K562 (cell line): ENCODE results near the gene KCTD13. TPM values are rescaled to one million over a fixed set of nuclear protein-coding genes. Genes with fewer than 3 reads are reported as not detected.

ENCODE experiments used
- CCAR2 ChIP-seq: fragments of 200-400 bp; formaldehyde crosslinking; IDR thresholded peaks from 2 replicates; pipeline ENCODE4 v1.6.1; 2017; ENCODE audit warnings: mild to moderate bottlenecking, low read depth, low read length
- CREBBP ChIP-seq: IDR thresholded peaks from one replicate; pipeline ENCODE4 v1.6.1; 2012; ENCODE audit warnings: low read depth, mild to moderate bottlenecking, control low read depth, inconsistent platforms, low read length
- EP400 ChIP-seq: fragments of 450-650 bp; IDR thresholded peaks from 2 replicates; pipeline ENCODE4 v1.6.1; 2017; ENCODE audit warnings: antibody characterized with exemption, mild to moderate bottlenecking, moderate library complexity
- HIVEP1 ChIP-seq: fragments of 250-450 bp; sonication (Bioruptor Pico); IDR thresholded peaks from 2 replicates; pipeline ENCODE4 v1.4.0; 2020; ENCODE audit warnings: mild to moderate bottlenecking
- MEIS2 ChIP-seq: fragments of 450-650 bp; IDR thresholded peaks from 2 replicates; pipeline ENCODE4 v1.6.1; 2014; ENCODE audit warnings: mild to moderate bottlenecking; ENCODE audit not compliant: partially characterized antibody
- PCBP2 ChIP-seq: fragments of 200-400 bp; formaldehyde crosslinking; IDR thresholded peaks from 2 replicates; pipeline ENCODE4 v1.6.1; 2018; ENCODE audit warnings: low read length, low read depth, mild to moderate bottlenecking, moderate library complexity; ENCODE audit not compliant: poor library complexity, severe bottlenecking
- POLR2G ChIP-seq: fragments of 200-400 bp; formaldehyde crosslinking; IDR thresholded peaks from 2 replicates; pipeline ENCODE4 v1.6.1; 2017; ENCODE audit warnings: low read depth, mild to moderate bottlenecking, antibody characterized with exemption, low read length, moderate library complexity
- RBM15 ChIP-seq: fragments of 200-400 bp; formaldehyde crosslinking; IDR thresholded peaks from 2 replicates; pipeline ENCODE4 v1.6.1; 2018; ENCODE audit warnings: mild to moderate bottlenecking, low read length, moderate library complexity; ENCODE audit not compliant: insufficient read depth
- RBM17 ChIP-seq: fragments of 200-400 bp; formaldehyde crosslinking; IDR thresholded peaks from 2 replicates; pipeline ENCODE4 v1.6.1; 2017; ENCODE audit warnings: low read depth, mild to moderate bottlenecking, low read length, borderline replicate concordance
- RHOXF2B ChIP-seq: fragments of 250-450 bp; sonication (Bioruptor Pico); conservative IDR thresholded peaks from 2 replicates; pipeline ENCODE4 v1.5.1; 2021
- SETDB1 ChIP-seq: IDR thresholded peaks from one replicate; pipeline ENCODE4 v1.6.1; 2012; ENCODE audit warnings: low read length, control low read depth, inconsistent platforms
- SMAD2 ChIP-seq: fragments of 150-350 bp; IDR thresholded peaks from 2 replicates; pipeline ENCODE4 v1.6.1; 2014; ENCODE audit warnings: low read depth, mild to moderate bottlenecking, low read length
- SMARCB1 ChIP-seq: IDR thresholded peaks from 2 replicates; pipeline ENCODE4 v1.6.1; 2011; ENCODE audit warnings: improper control_type of control experiment, low read depth; ENCODE audit not compliant: insufficient read length
- SP2 ChIP-seq: IDR thresholded peaks from 2 replicates; pipeline ENCODE4 v1.6.1; 2011; ENCODE audit warnings: mild to moderate bottlenecking, low read depth, low read length, moderate library complexity; ENCODE audit not compliant: poor library complexity, severe bottlenecking; ENCODE audit errors: extremely low read depth
- TEAD4 ChIP-seq, 2 experiments: sonication (generic) in 1 of 2; formaldehyde crosslinking in 1 of 2; IDR thresholded peaks; 2 replicates each; pipeline versions ENCODE4 v1.6.1 to v1.8.0; 2012 to 2022; ENCODE audit warnings: borderline replicate concordance in 1 of 2, inconsistent platforms in 1 of 2, low read length in 1 of 2, mild to moderate bottlenecking in 1 of 2, missing genetic modification reagents in 1 of 2
- ZNF212 ChIP-seq: fragments of 450-650 bp; formaldehyde crosslinking; IDR thresholded peaks from 2 replicates; pipeline ENCODE4 v1.4.0; 2020; ENCODE audit warnings: mild to moderate bottlenecking
- ZNF217 ChIP-seq: sonication (generic); formaldehyde crosslinking; IDR thresholded peaks from 2 replicates; pipeline ENCODE4 v1.8.0; 2022; ENCODE audit warnings: mild to moderate bottlenecking, missing genetic modification reagents
- ZNF518B ChIP-seq: fragments of 250-450 bp; sonication (Bioruptor Pico); IDR thresholded peaks from 2 replicates; pipeline ENCODE4 v1.5.0; 2021; ENCODE audit warnings: mild to moderate bottlenecking, moderate library complexity
- polyA plus RNA-seq, 8 experiments: library from polyadenylated mRNA; depleted of rRNA in 4 of 8; stranded (reverse) in 5 of 8; unstranded in 3 of 8; fragments of >200 nt; fragmentation: Nextera tagmentation in 2 of 8; fragmentation: Illumina TruSeq in 1 of 8; extraction: Ambion mirVana in 2 of 8; extraction: Trizol in 1 of 8; gene quantifications; 2 replicates each; pipeline versions ENCODE4 v1.2.1 to v1.2.3, GENCODE V29; 2011 to 2014; ENCODE audit warnings: inconsistent platforms in 1 of 8, missing spikeins in 1 of 8
- total RNA-seq, 7 experiments: library from RNA; depleted of rRNA in 6 of 7; stranded (reverse); fragments of >200 nt in 6 of 7; fragmentation: Illumina TruSeq in 2 of 7; extraction: Trizol in 2 of 7; gene quantifications; 2 replicates each; pipeline versions ENCODE4 v1.2.1 to v1.2.3, GENCODE V29; 2011 to 2021; ENCODE audit warnings: low replicate concordance in 1 of 7
- TF ChIP-seq, protein P1 (sequence below): sonication (generic); formaldehyde crosslinking; IDR thresholded peaks from 2 replicates; pipeline ENCODE4 v1.8.0; 2022; ENCODE audit warnings: mild to moderate bottlenecking, missing genetic modification reagents, borderline replicate concordance

KCTD13 gene
- total and polyA plus RNA-seq, 9 of the 15 experiments (the other 6 are each of a cell fraction or from before 2014, with no cell fraction given): 1.0 to 20.6 (median 9.8) TPM

GRCh38 chr16:29862884-29863668 is 63.0 kb downstream of the KCTD13 start, which contains the start of gene CDIPT (continued):
- TF ChIP-seq, protein P1, sequence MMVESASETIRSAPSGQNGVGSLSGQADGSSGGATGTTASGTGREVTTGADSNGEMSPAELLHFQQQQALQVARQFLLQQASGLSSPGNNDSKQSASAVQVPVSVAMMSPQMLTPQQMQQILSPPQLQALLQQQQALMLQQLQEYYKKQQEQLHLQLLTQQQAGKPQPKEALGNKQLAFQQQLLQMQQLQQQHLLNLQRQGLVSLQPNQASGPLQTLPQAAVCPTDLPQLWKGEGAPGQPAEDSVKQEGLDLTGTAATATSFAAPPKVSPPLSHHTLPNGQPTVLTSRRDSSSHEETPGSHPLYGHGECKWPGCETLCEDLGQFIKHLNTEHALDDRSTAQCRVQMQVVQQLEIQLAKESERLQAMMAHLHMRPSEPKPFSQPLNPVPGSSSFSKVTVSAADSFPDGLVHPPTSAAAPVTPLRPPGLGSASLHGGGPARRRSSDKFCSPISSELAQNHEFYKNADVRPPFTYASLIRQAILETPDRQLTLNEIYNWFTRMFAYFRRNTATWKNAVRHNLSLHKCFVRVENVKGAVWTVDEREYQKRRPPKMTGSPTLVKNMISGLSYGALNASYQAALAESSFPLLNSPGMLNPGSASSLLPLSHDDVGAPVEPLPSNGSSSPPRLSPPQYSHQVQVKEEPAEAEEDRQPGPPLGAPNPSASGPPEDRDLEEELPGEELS (CRISPR knock-in tag): 0 out of 2 replicates have a peak, but pooled peaks have one; percentile 74
- TF ChIP-seq PCBP2 (no peak), ZNF212 (CRISPR knock-in tag) (no peak), POLR2G (peak; percentile 78), RBM15 (no peak), CCAR2 (no peak), RBM17 (no peak), EP400 (no peak; the same call in none of the 2 replicates), ZNF518B (CRISPR knock-in tag) (no peak), MEIS2 (no peak), SMARCB1 (no peak), SMAD2 (no peak), TEAD4 (IDR thresholded peaks at IDR 0.05; ENCODE audit: low read length) (peak; percentile 62), TEAD4 (CRISPR knock-in tag; IDR thresholded peaks at IDR 0.05; ENCODE audit: borderline replicate concordance) (no peak), SETDB1 (no peak), RHOXF2B (CRISPR knock-in tag) (no peak), HIVEP1 (CRISPR knock-in tag) (no peak), SP2 (peak; percentile 99), CREBBP (no peak), ZNF217 (no peak)
